HG03565 (cell line): ENCODE measurements around the gene OR2W3.

Experiments
- ATAC-seq: cut with Tn5 transposase; IDR thresholded peaks from one replicate; pipeline ENCODE4 v1.9.1; 2021; ENCODE audit warnings: mild to moderate bottlenecking, moderate library complexity; ENCODE audit not compliant: unreplicated experiment

Gene OR2W3

GRCh38 chr1:247895163-247895637 is at the start of gene OR2W3:
TSS of gene OR2W3 (plus strand) at chr1:247895587. CDS start at chr1:247895587, 0 bp downstream.
- no peak for ATAC-seq

DNA sequence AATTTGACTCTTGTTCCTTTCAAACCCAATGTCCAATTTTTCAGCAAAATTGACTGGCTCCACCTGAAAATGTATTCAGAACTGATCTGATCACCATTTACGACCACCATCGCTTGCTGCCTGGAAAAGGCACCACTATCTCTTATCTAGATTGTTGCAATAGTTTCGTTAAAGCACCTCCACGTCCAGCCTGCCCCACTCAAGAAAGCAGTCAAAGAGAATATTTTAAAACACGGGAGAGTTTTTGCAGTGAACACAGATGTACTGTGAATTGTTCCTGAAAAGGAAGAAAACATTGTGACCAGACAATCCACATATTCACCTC is 49.7 kb upstream of the OR2W3 start:
- no peak for ATAC-seq

- ATAC-seq, result no peak
Observed at GRCh38 chr1:247848346-247848745, 47.0 kb upstream of the OR2W3 start.

GRCh38 chr1:247849616-247850015 is 45.8 kb upstream of the OR2W3 start:
- ATAC-seq, result no peak

DNA sequence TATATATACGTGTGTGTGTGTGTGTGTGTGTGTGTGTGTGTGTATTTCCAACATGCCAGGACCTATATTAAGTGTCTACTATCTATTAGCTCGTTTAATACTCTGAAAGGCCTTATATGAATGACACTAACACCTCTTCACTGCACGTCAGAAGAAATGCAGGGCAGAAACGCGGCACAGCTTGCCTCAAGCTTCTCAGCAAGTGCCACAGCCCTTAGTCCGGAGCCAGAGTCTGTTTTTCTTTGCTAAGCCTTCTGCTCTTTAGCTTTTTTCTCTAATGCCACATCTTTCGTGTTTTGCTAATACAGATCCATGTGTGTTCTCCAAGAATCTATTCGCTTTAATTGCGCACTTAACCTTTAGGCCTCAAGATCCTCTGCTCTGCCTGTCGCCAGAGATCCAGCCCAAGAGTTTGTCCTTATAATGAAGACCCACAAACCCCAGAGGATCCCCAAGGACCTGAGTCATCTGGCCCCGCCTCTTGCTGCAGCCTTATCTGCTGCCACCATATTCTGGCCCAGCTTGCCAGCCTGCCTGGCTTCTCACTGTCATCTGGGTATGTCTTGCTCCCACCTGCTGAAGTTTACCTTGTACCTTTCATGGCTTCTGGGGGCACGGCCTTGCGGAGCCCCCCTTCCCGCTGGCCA is 40.4 kb upstream of the OR2W3 start:
- no peak for ATAC-seq

DNA sequence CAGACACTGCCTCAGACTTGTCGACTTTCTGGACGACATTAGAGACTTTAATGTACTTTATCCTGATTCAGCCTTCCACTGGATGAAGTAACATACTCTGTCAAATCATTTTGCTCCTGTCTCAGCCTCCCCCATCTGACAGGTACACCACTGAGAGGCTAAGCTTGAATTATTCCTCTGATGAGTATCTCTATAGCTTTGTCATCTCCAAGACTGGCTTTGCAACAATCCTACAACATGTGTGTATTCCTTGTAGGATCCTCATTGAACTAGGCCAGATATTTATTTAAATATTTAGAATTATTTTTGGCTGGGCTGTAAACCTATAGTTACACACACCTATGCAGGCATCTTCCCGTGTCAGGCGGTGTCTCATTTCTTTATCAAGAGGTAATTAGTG is 39.5 kb upstream of the OR2W3 start:
- no peak for ATAC-seq

GRCh38 chr1:247857069-247857984 is 38.1 kb upstream of the OR2W3 start, which contains the start of gene TRIM58:
TSS of gene TRIM58 (plus strand) at chr1:247857187. CDS start at chr1:247857247, 60 bp downstream.
- peak; percentile 58 for ATAC-seq

GRCh38 chr1:247857985-247858619 is 37.3 kb upstream of the OR2W3 start:
- no peak for ATAC-seq

- no peak for ATAC-seq
Observed at GRCh38 chr1:247862756-247863155, 32.6 kb upstream of the OR2W3 start.

DNA sequence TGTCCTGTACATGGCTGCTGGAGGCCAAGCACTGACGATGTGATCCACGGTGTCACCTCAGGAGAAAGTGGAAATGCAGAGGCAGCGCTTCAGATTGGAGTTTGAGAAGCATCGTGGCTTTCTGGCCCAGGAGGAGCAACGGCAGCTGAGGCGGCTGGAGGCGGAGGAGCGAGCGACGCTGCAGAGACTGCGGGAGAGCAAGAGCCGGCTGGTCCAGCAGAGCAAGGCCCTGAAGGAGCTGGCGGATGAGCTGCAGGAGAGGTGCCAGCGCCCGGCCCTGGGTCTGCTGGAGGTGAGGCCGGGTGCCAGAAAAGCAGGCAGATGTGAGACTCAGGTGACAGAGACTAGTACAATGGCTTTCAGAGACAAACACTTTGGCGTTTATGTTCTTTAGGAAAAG is 30.7 kb upstream of the OR2W3 start:
- ATAC-seq, result no peak

GRCh38 chr1:247865416-247865815 is 30.0 kb upstream of the OR2W3 start:
- ATAC-seq, result no peak

- ATAC-seq, result no peak
Observed at GRCh38 chr1:247883346-247883745, 12.0 kb upstream of the OR2W3 start.

GRCh38 chr1:247884797-247885413 is 10.5 kb upstream of the OR2W3 start:
- ATAC-seq, result no peak

GRCh38 chr1:247895976-247896375 is 589 bp downstream of the OR2W3 start:
- no peak for ATAC-seq

DNA sequence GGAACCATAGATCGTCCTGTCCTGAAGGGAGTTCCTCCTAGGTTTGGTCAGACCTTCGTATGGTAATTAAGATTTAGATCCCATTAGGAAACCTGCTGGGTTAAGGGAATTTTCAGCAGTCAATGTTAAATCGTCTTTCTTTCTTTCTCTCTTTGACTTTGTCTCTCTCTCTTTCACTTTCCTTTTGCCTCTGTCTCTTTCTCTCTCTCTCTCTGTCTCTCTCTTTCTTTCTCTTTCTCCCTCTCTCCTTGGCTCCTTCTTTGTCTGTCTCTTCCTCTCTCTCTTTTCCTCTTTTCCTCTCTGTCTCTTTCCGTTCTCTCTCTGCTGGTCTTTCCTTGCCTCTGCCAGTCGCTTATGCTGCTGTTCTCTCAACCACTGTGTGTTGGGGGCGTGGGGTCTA is 8.7 kb downstream of the OR2W3 start:
- no peak for ATAC-seq

DNA sequence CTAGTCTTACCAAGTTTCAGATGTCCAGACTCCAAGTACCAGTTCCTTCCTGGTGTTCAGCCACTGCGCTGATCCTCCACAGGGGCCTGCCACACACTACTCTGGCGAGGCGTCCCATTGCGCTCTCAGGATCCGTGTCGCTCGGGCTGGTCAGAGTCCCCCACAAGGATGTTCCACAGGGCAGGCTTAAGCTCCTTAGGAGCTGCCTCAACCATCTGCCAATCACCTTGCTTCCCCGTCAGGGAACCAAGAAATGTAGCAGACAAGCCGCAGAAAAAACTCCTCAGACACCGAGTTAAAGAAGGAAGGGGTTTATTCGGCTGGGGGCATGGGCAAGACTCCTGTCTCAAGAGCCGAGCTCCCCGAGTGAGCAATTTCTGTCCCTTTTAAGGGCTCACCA is 9.8 kb downstream of the OR2W3 start:
- no peak for ATAC-seq

DNA sequence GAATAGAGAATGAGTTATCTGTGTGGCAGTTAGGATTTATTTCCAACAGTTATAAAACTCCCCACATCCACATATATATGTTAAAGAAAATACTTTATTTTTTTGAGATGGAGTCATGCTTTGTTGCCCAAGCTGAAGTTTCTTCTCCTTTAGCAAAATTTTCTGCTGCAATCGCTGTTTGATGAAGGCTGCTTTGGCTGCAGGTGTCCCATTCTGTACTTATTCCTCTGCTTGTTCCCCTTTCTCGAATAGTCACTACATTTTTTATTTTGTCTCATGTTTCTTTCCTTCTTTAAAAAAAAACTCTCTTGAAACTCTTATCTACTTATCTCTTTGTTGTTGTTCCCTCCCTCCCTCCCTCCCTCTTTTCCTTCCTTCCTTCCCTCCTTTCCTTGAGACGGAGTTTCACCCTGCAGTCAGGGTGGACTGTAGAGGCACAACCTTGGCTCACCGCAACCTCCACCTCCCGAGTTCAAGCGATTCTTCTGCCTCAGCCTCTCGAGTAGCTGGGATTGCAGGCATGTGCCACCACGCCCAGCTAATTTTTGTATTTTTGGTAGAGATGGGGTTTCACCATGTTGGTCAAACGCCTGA is 10.6 kb downstream of the OR2W3 start:
- no peak for ATAC-seq

- no peak for ATAC-seq
Observed at GRCh38 chr1:247906504-247907047, 11.2 kb downstream of the OR2W3 start.

GRCh38 chr1:247908766-247909165 is 13.4 kb downstream of the OR2W3 start:
- ATAC-seq, result no peak

GRCh38 chr1:247913786-247914185 is 18.4 kb downstream of the OR2W3 start:
- ATAC-seq, result no peak
